ENCODE data around the gene IRAK4.
"Not testable (repeated sequence)": the region's sequence is repeated elsewhere in the genome, so short reads cannot be mapped to it uniquely, and the experiment has no call there.

Gene IRAK4

DNA sequence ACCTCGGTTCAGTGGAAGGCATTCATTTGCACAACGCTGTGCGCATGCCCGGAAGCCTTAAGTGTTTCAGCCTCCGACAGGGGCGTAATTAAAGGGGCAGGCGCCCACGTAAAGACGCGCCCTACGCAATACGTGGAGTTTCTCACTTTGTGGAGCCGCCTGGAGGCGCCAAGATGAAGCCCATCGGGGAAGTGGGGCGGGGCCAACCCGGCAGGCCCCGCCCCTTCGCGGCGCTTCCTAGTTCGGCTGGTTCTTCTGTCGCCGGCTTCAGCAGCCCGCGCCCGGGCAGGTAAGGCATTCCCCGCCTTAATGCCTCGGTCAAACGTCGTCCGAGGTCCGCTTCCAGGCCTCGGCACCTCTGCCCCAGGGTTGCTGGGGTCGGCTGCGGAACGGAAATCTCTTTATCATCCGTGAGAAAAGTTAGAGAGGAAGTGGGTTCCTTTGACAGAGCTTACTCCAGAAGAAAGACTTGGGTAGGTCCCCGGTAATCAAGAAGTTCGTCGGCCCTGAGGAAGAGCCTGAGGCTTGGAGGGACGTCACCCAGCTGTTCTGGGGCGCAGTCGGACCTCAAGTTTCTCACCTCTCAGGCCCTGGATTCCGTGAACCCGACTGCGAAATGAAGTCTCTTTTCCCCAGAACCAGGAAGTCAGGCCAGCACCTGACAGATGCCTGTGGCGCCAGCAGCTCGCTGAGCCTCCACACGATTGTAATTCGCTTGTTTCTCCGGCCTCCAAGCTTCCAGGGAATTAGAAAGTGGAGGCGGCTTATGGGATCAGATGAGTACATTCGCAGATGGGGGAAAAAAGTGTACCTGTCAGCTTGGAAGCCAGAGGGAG, at the start of gene IRAK4, which contains the start of gene PUS7L:
Gene IRAK4 (plus strand): TSS at position 224 of the 836 bp plus-strand sequence. CDS start 9,161 bp downstream, outside the sequence.
Gene PUS7L (minus strand): TSS at position 63 of the 836 bp plus-strand sequence. CDS start 3,545 bp downstream, outside the sequence.
- peak; percentile 94 to 95 for DNase-seq

DNA sequence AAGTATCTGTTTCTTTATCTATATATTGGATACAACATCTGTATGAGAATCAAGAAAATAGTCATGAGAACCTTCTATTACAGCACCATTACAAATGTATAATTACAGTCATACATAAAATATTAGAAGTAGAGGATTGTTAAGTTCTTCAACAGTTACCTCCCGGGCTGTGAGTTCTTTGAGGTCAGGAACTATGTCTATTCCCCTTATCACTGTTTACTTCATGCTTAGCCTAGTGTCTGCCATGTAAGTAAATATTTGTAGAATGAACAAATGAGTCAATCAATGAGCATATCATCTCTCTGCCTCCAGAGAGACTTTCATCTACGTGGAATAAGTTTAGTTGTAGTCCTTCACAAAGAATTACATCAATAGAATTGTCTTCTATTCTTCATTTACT, 47.4 kb upstream of the IRAK4 start:
- no peak for DNase-seq

DNA sequence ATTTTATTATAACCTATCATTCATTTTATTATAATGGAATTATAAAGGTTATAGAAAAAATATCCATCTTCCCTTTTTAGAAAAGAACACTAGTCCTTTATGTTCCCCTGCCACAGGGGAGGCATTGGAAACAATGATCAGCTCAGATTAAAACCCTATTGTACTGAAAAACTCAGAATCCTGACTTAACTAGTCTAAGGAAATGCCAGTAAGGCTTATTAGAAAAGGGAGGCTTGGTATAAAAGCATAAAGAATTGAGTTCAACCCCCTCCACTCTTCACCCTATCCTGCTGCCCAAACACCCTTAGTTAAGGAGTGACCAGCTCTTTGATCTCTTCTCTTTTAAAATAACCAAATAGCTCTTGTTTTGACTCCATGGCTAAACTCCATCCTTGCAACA, 36.1 kb upstream of the IRAK4 start:
- no peak for DNase-seq

DNA sequence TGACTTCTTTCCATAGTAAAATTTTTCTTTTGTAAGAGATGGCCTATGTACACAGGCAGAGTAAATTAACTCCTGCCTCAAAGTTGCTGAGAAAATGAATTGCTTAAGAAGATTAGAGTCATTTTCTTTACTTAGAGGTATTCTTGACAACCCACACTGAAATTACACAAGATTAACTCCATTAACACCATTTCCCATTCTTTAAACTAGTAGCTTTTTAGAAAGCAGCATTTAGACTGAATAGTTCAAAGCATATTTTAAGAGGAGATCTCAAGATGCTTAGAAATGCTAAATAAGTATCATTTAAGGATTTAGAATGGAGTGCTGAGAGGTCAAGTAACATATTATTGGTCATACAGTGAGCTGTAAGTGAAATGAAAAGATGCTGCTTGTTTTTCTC, 35.6 kb upstream of the IRAK4 start:
- no peak for DNase-seq

DNA sequence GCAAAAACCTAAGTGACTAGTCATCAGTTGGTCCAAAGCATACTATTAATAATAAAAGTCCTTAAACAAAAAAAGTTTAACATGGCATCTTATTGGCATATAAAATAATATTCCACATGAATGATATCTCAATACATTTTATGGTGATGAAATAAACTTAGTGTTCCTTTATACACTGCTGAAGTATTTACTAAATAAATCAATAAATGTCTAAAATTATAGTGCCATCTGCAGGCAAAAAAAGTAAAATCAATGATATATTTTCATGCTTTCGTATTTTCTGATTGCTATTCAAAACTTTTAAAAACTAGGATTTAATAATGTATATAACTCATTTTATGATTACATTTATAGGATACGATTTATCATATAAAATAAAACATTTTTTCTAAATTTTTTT, 30.6 kb upstream of the IRAK4 start:
- no peak for DNase-seq

DNA sequence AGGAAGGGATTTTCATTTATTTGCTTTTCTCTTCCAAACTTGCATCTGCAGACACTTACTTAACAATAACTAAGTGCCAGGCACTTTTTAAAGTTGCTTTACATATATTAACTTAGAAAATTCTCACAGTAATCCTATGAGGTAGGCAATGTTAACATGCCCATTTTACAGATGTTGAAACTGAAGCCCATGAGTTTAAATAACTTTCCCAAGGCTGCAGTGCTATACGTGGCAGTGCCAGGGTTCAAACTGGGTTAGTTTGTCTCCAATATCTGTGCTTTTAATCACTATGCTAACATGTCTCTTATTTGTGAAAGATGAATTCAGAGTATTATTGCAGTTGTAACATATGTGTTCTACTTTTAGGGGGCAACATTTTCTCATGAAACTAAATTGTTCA, 30.1 kb upstream of the IRAK4 start:
- DNase-seq, result no peak

DNA sequence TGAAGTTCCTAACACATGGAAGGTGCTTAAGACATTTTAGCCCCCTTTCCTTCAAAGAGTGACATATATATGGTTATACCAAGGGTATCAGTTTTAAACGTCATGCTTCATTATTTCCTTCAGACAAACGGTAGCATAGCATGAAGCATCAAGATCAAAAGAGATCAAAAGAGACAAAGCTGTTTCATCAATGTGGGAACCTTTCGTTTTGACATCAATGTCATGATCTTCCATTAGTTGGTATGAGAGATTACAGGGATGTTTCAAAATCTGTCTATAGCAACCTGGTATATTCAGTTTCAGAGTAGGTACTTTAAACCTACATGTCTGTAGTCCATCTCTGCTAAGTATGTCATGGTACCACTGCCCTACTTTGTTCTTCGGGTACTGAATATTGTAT, 28.5 kb upstream of the IRAK4 start:
- no peak for DNase-seq

DNA sequence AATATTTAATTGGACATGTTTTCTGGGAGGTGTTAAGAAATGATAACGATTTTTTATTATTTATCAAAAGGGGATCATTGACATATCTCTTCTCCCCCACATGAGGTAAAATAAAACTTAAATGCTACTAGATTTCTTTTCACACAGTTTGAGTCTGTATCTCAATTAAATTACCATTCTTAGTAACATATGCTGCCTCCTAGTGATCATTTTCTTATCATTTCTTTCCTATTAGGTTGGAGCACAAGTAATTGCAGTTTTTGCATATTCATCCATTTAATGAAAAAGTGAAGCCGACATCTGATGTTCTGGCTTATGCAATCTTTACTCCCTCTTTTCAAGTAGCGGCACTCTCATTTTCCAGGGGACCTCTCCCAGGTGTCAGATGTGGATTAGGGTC, 25.1 kb upstream of the IRAK4 start:
- DNase-seq, result no peak

DNA sequence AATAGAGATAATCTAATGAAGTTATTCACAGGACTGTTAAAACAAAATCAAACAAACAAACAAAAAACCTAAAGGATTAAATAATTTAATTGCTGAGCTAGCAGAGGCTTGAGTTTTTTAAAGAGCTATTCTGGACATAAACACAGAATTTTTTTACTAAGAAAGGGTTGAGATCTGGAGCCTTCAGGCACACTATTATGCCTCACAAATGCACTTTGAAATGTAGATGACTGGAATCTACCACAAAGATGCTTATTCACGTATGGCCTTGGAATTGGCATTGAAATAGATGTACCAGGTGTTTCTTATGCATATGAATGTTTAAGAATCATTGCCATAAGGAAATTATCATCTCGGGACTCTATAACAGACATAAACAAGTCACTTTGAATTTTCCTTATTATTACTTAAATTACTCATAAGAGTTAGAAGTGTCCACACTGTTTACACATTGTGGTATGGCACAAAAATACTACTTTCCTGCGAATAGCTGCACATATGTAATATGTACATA, 21.8 kb upstream of the IRAK4 start:
- no peak for DNase-seq

DNA sequence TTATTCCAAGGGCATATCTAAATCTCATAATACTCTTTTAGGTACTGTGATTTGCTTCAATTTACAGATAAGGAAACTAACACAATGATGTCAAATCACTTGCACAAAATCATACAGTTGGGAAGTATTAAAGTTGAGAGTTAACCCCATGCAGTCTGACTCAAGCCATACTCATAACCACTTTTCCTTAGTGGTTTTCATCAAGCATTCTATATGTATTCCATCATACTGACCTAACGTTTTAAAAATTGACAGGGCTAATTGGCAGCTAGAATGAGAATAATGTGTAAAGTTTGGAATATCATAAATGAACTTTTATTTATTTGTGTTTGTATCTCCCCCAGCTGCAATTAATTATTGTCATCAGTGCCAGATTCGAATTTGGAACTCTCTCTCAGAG, 21.1 kb upstream of the IRAK4 start:
- DNase-seq, result no peak

DNA sequence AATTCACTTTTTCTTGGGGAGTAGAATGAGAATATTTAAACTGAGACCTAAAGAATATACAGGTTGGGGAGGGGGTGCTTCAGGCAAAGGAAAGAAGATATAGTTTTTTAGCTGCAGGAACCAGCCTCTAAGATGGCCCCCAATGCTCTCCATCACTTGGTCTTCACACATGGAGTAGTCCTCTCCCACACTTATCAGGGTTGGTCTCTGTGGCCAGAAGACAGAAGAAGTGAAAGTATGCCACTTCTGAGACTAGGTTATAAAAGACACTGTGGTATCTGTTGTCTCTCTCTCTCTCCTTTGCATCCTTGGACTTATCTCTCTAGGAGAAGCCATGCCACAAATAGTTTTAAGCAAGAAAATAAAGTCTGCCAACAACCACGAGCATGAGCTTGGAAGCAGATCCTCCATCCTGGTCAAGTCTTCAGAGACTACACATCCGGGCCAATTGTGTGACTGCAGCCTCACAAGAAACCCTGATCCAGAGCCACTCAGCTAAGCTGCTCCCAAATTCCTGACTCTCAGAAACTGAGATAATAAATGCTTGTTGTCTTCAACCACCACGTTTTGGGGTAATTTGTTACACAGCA, 18.1 kb upstream of the IRAK4 start:
- no peak for DNase-seq

DNA sequence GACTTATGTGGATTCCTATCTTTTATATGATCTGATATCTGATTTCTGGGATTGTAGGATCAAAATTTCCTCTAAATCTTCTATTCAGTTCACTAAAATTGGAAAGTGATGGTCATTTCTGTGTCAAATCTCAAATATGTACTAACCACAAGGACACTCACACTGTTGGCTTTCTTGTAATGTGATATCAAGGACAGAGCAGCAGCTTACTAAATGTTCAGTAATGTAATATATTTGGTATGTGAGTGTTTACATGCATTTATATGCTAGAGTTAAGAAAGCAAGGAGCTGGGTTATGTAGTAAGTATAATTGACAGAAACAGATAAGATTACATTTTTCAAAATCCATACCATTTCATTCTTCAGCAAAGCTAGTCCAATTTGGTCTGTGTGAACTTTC, 16.6 kb upstream of the IRAK4 start:
- DNase-seq, result no peak

DNA sequence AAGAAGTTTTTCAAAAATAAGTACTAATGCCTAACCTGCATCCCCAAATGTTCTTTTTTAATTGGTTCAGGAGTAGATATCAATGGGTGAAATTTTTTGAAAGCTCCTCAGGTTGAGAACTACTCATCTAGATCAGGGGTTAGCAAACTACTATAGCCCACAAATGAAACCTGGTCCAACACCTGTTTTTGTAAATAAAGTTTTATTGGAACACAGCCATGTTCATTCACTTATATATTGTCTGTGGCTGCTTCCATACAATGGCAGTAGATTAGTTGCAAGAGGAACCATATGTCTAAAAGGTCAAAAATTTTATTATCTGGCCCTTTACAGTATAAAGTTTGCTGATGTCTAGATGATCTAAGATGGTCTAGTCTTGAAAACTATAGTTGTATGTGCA, 13.9 kb upstream of the IRAK4 start:
- DNase-seq, result no peak

DNA sequence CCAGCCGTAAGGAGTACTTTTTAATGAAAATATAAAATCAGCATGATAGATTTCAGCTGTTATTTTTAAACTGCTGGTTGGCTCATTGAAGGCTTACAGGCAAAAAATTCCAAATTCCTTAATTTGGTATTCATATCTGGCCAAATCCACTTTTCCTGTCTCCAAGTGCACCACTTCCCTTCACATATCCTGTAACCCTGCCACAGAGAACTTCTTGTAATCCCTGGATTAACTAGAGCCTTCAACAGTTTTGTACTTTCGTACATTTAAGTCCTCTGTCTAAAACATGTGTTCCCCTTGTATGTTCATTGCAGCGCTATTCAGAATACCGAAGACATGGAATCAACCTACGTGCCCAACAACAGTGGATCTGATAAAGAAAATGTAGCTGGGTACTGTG, 9.7 kb upstream of the IRAK4 start:
- no peak for DNase-seq

DNA sequence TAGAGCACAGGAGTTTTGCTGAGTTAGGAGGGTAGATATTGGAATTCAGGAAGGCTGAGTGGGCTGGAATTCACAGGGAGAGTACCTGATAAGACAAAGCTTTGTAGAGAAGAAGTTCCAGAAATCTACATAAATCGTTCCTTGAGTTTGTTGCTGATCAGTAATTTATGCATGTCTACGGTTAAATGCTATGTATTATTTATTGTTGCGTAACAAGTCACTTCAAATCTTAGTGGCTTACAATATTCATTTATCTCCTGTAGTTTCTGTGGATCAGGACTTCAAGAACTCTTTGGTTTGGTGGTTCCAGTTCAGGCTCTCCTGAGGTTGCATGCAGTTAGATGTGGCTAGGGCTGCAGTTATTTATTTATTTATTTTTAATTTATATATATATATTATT, 7.9 kb upstream of the IRAK4 start:
- no peak for DNase-seq

DNA sequence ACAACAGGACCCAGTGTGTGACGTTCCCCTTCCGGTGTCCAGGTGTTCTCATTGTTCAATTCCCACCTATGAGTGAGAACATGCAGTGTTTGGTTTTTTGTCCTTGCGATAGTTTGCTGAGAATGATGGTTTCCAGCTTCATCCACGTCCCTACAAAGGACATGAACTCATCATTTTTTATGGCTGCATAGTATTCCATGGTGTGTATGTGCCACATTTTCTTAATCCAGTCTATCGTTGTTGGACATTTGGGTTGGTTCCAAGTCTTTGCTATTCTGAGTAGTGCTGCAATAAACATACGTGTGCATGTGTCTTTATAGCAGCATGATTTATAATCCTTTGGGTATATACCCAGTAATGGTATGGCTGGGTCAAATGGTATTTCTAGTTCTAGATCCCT, 7.4 kb upstream of the IRAK4 start:
- not testable (repeated sequence) for DNase-seq

DNA sequence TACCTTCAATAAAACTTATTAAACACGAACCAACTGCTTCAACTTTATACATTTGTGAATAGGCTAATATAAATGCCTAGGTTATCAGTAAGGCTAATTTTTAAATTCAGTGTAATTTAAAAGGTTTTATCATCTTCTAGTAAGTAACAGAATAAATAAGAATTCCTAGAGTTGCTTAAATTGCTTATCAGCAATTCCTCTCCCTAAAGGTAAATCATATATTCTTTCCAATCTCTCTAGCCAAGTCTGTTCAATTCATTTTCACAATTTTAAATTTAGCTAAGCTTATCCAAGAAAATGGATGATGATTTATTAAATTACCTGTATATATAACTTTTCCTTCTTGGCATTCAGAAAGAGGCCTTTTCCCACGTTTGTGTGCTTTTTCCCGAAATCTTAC, 4.7 kb upstream of the IRAK4 start:
- no peak for DNase-seq

DNA sequence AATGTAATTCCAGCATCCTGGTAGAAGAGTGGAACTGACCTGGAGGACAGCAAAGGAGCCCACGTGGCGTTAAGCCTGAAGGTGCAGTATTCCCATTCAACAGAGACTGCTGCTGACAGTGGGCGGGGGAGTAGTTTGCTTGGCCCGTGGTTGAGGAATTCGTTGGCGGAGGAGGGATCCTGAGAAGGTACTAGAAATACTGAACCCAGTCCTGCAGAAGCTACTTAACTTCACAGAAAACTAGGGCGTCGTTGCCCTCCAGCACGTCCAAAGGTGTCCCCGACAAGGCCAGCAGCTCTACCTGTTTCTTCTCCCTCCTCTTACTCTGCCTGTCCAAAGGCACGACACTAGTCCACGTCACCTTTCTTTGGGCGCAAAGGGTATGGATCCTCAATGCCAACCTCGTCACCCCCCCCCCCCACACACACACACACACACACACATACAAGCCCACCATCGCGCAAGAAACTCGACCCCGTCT, 464 bp upstream of the IRAK4 start:
- peak; percentile 21 to 38 for DNase-seq

DNA sequence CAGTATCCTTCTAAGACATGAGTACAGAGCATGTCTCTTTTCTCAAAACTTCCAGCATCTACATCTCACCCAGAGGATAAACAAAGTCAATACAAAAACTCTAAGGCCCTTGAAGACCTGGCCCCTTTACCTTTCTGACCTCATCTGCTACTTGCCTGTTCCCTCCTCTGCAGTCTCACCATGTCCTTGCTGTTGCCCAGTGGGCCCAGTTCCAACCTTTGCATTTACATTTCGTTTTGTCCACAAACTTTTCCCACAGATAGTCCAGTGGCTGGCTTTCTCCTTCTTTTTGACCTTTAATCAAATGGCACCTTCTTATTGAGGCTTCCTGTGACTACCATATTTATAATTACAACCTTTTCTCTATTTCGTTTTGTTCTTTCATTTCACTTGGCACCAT, 1.6 kb downstream of the IRAK4 start:
- DNase-seq, result no peak

DNA sequence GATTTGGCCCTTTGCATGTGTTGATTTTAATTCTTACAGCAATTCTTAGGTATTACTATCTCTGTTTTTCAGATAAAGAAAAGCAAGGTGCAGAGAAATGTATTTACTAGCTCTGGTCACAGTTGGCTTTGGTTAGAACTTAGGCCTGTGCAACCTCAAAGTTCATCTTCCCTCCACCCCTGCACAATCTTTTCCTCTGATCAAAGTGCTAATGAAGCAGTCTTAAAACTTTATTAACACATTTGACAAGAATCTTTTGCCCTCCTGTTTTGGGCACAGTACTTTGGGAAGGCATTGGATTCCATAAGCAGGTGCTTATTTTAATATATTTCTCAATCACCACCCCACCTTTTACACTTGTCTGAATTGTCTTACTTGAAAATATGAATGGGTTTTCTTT, 2.7 kb downstream of the IRAK4 start:
- DNase-seq, result no peak

DNA sequence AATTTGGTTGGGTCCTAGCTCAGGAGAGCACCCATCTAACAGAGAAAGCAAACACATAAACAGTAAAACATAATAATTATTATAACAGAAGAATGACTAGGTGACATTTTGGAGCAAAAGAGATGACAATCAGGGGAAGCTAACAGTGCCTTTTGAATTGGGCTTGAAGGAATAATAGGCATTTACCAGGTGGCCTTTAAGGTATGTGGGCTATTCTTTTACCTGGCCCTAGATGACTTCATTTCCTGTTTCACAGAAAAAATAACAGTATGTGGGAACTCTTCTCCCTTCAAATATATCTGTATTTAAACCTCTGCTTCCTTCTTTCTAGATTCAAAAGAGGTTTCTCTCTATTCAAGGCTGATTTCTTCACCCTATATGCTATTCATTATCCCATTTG, 3.8 kb downstream of the IRAK4 start:
- no peak for DNase-seq

DNA sequence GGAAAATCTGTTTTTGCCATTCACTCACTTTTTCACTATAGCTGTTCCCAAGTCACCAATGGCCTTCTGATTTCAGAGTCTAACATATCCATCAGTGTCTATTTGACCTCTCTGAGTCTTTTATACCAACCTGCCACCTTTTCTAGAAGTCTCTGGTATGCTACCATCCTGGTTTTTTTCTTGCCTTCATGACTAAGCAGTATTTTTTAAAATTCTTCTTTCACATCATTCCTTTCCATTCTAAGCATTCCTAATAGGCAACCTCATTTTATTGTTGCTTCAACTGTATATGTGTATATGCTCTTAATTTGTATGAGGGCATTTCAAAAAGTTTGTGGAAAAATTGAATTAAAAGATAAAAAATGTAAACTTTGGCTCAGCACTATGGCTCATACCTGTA, 5.0 kb downstream of the IRAK4 start:
- DNase-seq, result no peak

DNA sequence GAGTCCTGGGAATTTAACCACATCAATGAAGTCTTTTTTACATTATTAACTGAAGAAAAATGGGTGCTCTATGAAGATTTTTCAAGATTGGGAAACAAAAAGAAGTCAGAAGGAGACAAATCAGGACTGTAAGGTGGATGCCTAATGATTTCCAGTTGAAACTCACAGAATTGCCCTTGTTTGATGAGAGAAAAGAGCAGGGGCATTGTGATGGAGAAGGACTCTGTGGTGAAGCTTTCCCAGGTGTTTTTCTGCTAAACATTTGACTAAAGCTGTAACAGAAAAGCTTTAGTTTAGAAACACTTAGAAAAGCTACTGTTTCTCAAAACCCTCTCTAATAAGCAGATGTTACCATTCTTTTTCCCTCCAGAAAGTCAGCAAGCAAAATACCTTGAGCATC, 5.8 kb downstream of the IRAK4 start:
- DNase-seq, result no peak

DNA sequence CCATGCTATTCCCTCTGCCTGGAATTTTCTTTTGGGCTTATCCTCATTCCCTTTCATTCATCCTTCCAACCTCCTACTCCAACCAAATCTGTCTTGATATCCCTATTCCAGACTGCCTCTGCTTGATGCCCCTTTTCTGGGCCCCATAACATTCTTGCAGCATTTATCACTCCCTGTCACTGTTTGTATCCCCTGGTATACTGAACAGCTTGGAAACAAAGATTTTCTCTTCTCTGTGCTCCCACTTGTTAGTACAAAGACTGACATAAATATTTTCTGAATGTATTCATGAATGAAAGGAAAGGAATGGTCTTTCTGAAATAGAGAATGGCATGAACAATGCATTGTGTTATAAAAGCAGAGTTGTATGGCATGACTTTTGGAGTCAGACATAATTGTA, 7.5 kb downstream of the IRAK4 start:
- no peak for DNase-seq

Measured in stimulated activated CD4-positive, alpha-beta T cell treated with anti-CD3 and anti-CD28 coated beads, Interleukin-2, amount 100 ng/mL, for 24 hours (primary cell).